ENCODE results near the gene NUCB1. TPM values are rescaled to one million over a fixed set of nuclear protein-coding genes. Genes with fewer than 3 reads are reported as not detected.
A peak's percentile ranks its signal among the peaks of the same experiment; 100 is the strongest.
"Not testable (repeated sequence)": the region's sequence is repeated elsewhere in the genome, so short reads cannot be mapped to it uniquely, and the experiment has no call there.

The NUCB1 gene
- polyA plus RNA-seq, 3 donors = 117 to 394 (median 178) TPM

GRCh38 chr19:48897181-48897580 is 2.9 kb upstream of the NUCB1 start:
- WGBS, 3 donors = 65 to 89% (median 85%) methylated on average over 5 of the region's 5 CpGs
- no peak overlapping the region for H3K27ac ChIP-seq (ENCODE audit: low read depth, low read length)

- H3K27ac ChIP-seq (ENCODE audit: low read depth, low read length) = not testable (repeated sequence)
- 83 to 84% (median 83%) methylated on average over 11 of the region's 11 CpGs for WGBS, 3 donors
Measured at GRCh38 chr19:48899386-48899749, 744 bp upstream of the NUCB1 start.

- peak overlapping the region; percentile 24 for H3K27ac ChIP-seq (ENCODE audit: low read depth, low read length)
- 8 to 10% (median 8%) methylated on average over 22 to 24 of the region's 24 CpGs for WGBS, 3 donors
Measured at GRCh38 chr19:48900477-48901406, 630 bp downstream of the NUCB1 start.

- WGBS, 3 donors = 89 to 98% (median 95%) methylated on average over 7 of the region's 7 CpGs
- not testable (repeated sequence) for H3K27ac ChIP-seq (ENCODE audit: low read depth, low read length)
Measured at GRCh38 chr19:48902291-48902690, 2.2 kb downstream of the NUCB1 start.

- H3K27ac ChIP-seq (ENCODE audit: low read depth, low read length) = not testable (repeated sequence)
Measured at GRCh38 chr19:48903788-48904187, 3.7 kb downstream of the NUCB1 start.

- 89 to 96% (median 95%) methylated on average over 11 to 14 of the region's 14 CpGs for WGBS, 3 donors
- no peak overlapping the region for H3K27ac ChIP-seq (ENCODE audit: low read depth, low read length)
Measured at GRCh38 chr19:48905664-48906063, 5.6 kb downstream of the NUCB1 start.

GRCh38 chr19:48906324-48906723 is 6.2 kb downstream of the NUCB1 start:
- H3K27ac ChIP-seq (ENCODE audit: low read depth, low read length) = no peak overlapping the region
- WGBS, 3 donors = 96 to 98% (median 98%) methylated on average over 10 of the region's 10 CpGs

- H3K27ac ChIP-seq (ENCODE audit: low read depth, low read length) = no peak overlapping the region
- WGBS, 3 donors = 64 to 84% (median 77%) methylated on average over 13 to 14 of the region's 14 CpGs
Measured at GRCh38 chr19:48907671-48908070, 7.6 kb downstream of the NUCB1 start.

GRCh38 chr19:48909424-48910077 is 9.4 kb downstream of the NUCB1 start:
- WGBS, 3 donors = 93 to 97% (median 96%) methylated on average over 11 of the region's 11 CpGs
- not testable (repeated sequence) for H3K27ac ChIP-seq (ENCODE audit: low read depth, low read length)

GRCh38 chr19:48910803-48911202 is 10.7 kb downstream of the NUCB1 start:
- H3K27ac ChIP-seq (ENCODE audit: low read depth, low read length) = no peak overlapping the region
- WGBS, 3 donors = 92 to 96% (median 92%) methylated on average over 2 of the region's 2 CpGs

GRCh38 chr19:48913114-48913889 is 13.2 kb downstream of the NUCB1 start:
- H3K27ac ChIP-seq (ENCODE audit: low read depth, low read length) = no peak overlapping the region
- 87 to 91% (median 89%) methylated on average over 9 of the region's 9 CpGs for WGBS, 3 donors

- no peak overlapping the region for H3K27ac ChIP-seq (ENCODE audit: low read depth, low read length)
- WGBS, 3 donors = 97 to 99% (median 98%) methylated on average over 8 of the region's 8 CpGs
Measured at GRCh38 chr19:48914181-48914580, 14.1 kb downstream of the NUCB1 start.

- 86 to 88% (median 87%) methylated on average over 8 of the region's 8 CpGs for WGBS, 3 donors
- no peak overlapping the region for H3K27ac ChIP-seq (ENCODE audit: low read depth, low read length)
Measured at GRCh38 chr19:48915757-48916156, 15.6 kb downstream of the NUCB1 start.

- no peak overlapping the region for H3K27ac ChIP-seq (ENCODE audit: low read depth, low read length)
- WGBS, 3 donors = 73 to 87% (median 85%) methylated on average over 6 of the region's 6 CpGs
Measured at GRCh38 chr19:48918071-48918470, 18.0 kb downstream of the NUCB1 start.

- no peak overlapping the region for H3K27ac ChIP-seq (ENCODE audit: low read depth, low read length)
- 84 to 90% (median 88%) methylated on average over 18 of the region's 18 CpGs for WGBS, 3 donors
Measured at GRCh38 chr19:48918801-48919247, 18.7 kb downstream of the NUCB1 start.

GRCh38 chr19:48919271-48919670 is 19.2 kb downstream of the NUCB1 start:
- not testable (repeated sequence) for H3K27ac ChIP-seq (ENCODE audit: low read depth, low read length)
- WGBS, 3 donors = 92 to 98% (median 94%) methylated on average over 8 of the region's 8 CpGs

- WGBS, 3 donors = 86 to 90% (median 87%) methylated on average over 10 of the region's 10 CpGs
- H3K27ac ChIP-seq (ENCODE audit: low read depth, low read length) = no peak overlapping the region
Measured at GRCh38 chr19:48920949-48921348, 20.8 kb downstream of the NUCB1 start.

- WGBS, 3 donors = 90 to 97% (median 94%) methylated on average over 11 to 12 of the region's 12 CpGs
- H3K27ac ChIP-seq (ENCODE audit: low read depth, low read length) = no peak overlapping the region
Measured at GRCh38 chr19:48921721-48922500, 21.8 kb downstream of the NUCB1 start.

All from adipose tissue (tissue), 3 donors.